Karpas-422 (cell line): ENCODE results near the gene BRME1. TPM values are rescaled to one million over a fixed set of nuclear protein-coding genes. Genes with fewer than 3 reads are reported as not detected.
A peak's percentile ranks its signal among the peaks of the same experiment; 100 is the strongest.

Source experiments
- DNase-seq: peaks from one replicate; pipeline ENCODE4 v3.0.0-alpha.2; 2015
- H2AFZ ChIP-seq: fragments of 200-600 bp; sonication (generic); 2 replicates; pipeline ENCODE4 v1.6.1; 2014; ENCODE audit warnings: antibody characterized with exemption, low read length, mixed read lengths
- H3K27ac ChIP-seq: fragments of 200-600 bp; sonication (generic); 2 replicates; pipeline ENCODE4 v1.5.1; 2014; ENCODE audit warnings: mild to moderate bottlenecking, low read length, moderate library complexity
- H3K27me3 ChIP-seq: fragments of 200-600 bp; sonication (generic); 2 replicates; pipeline ENCODE4 v1.6.1; 2014; ENCODE audit warnings: low read length, mixed read lengths
- H3K36me3 ChIP-seq: fragments of 200-600 bp; sonication (generic); 2 replicates; pipeline ENCODE4 v1.6.1; 2014; ENCODE audit warnings: low read length, mixed read lengths; ENCODE audit not compliant: insufficient read depth
- H3K4me1 ChIP-seq: fragments of 200-600 bp; sonication (generic); 2 replicates; pipeline ENCODE4 v1.6.1; 2014; ENCODE audit warnings: mild to moderate bottlenecking, low read length, mixed read lengths
- H3K4me2 ChIP-seq: fragments of 200-600 bp; sonication (generic); 2 replicates; pipeline ENCODE4 v1.6.1; 2014; ENCODE audit warnings: low read length, low read depth, mild to moderate bottlenecking; ENCODE audit not compliant: poor library complexity, severe bottlenecking
- H3K4me3 ChIP-seq: fragments of 200-600 bp; sonication (generic); 2 replicates; pipeline ENCODE4 v1.5.1; 2014; ENCODE audit warnings: mild to moderate bottlenecking, antibody characterized with exemption, low read length, mixed read lengths
- H3K79me2 ChIP-seq: fragments of 200-600 bp; sonication (generic); 2 replicates; pipeline ENCODE4 v1.6.1; 2014; ENCODE audit warnings: mild to moderate bottlenecking, low read length, mixed read lengths
- H3K9ac ChIP-seq: fragments of 200-600 bp; sonication (generic); 2 replicates; pipeline ENCODE4 v1.6.0; 2014; ENCODE audit warnings: low read length
- H3K9me2 ChIP-seq: fragments of 200-600 bp; sonication (generic), shearing (Covaris generic); replicated peaks from 2 replicates; pipeline ENCODE4 v1.6.0; 2014; ENCODE audit warnings: mild to moderate bottlenecking, low read length, moderate library complexity; ENCODE audit not compliant: insufficient read depth
- H3K9me3 ChIP-seq: fragments of 300-700, 200-600 bp; sonication (generic); 2 replicates; pipeline ENCODE4 v1.6.1; 2014; ENCODE audit warnings: low read length, mixed read lengths
- H4K20me1 ChIP-seq: fragments of 200-600 bp; sonication (generic); 2 replicates; pipeline ENCODE4 v1.6.1; 2014; ENCODE audit warnings: mild to moderate bottlenecking, antibody characterized with exemption, low read length, low read depth; ENCODE audit not compliant: insufficient read depth
- total RNA-seq: library from RNA; depleted of rRNA; stranded (reverse); fragments of >200 nt; shearing (Covaris generic); gene quantifications from 2 replicates; pipeline ENCODE4 v1.2.3, GENCODE V29; 2014; ENCODE audit warnings: low replicate concordance

The BRME1 gene
- total RNA-seq, 1 experiment from 2014 or later = not detected

DNA sequence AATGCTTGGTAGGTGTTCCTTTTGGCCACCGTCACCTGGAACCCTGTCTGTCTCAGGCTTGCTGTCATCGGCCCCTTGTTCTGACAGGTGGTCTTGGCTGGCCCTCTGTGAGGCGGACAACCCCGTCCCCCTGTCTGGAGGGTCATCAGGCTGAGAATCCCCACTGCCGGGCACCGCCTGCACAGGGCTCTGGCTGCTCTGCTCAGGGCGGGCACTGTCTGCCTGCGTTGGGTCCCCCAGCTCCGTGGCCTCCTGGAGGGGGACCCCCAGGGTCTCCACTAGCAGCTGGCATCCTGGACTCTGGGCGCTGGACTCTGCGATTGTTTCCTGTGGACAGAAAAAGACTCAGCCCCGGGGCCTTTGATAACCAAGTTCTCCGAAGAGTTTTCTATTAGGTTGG is 15.8 kb downstream of the BRME1 start:
- H2AFZ ChIP-seq = no peak overlapping the region
- no peak overlapping the region for H3K4me2 ChIP-seq
- H3K27ac ChIP-seq = no peak overlapping the region
- no peaks in the 10 kb centered on the region for H4K20me1 ChIP-seq
- no peaks in the 10 kb centered on the region for H3K9me3 ChIP-seq
- no peak overlapping the region for H3K9ac ChIP-seq
- H3K4me3 ChIP-seq = no peak overlapping the region
- H3K4me1 ChIP-seq = peaks cover 7% of the 10 kb centered on the region
- H3K27me3 ChIP-seq = no peaks in the 10 kb centered on the region
- DNase-seq = no peak
- no peaks in the 10 kb centered on the region for H3K36me3 ChIP-seq
- no peaks in the 10 kb centered on the region for H3K9me2 ChIP-seq
- no peaks in the 10 kb centered on the region for H3K79me2 ChIP-seq

DNA sequence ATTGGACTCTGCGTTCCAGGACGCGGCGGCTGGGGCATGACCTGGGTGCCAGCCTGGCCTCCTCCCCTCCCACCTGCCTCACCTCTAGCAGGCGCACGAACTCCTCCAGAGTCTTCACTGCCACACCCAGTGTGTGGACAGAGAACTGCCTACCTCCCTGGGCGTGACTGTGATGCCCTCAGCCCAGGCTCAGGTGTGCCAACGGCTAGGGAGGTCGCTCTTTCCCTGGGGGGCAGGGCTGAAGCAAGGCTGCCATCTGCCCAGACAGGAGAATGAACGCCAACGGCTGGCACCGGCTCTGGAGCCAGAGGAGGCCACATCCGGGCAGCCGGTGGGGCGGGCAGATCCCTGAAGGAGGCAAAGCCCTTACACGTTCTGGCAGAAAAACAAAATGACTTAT is 17.6 kb downstream of the BRME1 start:
- Histone ChIP-seq H3K27me3 (no peaks in the 10 kb centered on the region), H3K27ac (no peak overlapping the region), H3K9me3 (no peaks in the 10 kb centered on the region), H2AFZ (no peak overlapping the region), H3K4me1 (peaks cover 7% of the 10 kb centered on the region), H3K36me3 (no peaks in the 10 kb centered on the region), H3K4me2 (no peak overlapping the region), H3K79me2 (no peaks in the 10 kb centered on the region), H3K4me3 (no peak overlapping the region), H3K9ac (no peak overlapping the region), H3K9me2 (no peaks in the 10 kb centered on the region), H4K20me1 (no peaks in the 10 kb centered on the region)
- DNase-seq = no peak

DNA sequence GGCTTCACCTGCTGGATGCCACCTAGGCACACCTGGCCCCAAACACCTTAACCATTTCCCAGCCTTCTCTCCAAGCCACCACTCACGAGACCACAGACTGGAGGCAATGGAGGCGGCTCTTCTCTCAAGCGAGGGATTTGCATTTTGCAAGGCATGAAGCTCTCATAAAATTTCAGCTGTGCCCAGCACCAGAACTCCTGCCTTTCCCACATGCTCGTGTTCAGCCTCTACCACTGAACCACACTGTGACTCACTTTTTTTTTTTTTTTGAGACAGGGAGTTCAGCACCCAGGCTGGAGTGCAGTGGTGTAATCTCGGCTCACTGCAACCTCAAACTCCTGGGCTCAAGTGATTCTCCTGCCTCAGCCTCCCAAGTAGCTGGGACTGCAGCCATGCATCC is 18.4 kb downstream of the BRME1 start:
- Histone ChIP-seq H3K27ac (no peak overlapping the region), H3K27me3 (no peaks in the 10 kb centered on the region), H3K79me2 (no peaks in the 10 kb centered on the region), H2AFZ (no peak overlapping the region), H3K4me2 (no peak overlapping the region), H3K4me1 (peaks cover 7% of the 10 kb centered on the region), H3K9me3 (no peaks in the 10 kb centered on the region), H3K9me2 (no peaks in the 10 kb centered on the region), H3K4me3 (no peak overlapping the region), H3K9ac (no peak overlapping the region), H3K36me3 (no peaks in the 10 kb centered on the region), H4K20me1 (no peaks in the 10 kb centered on the region)
- peak; percentile 51 for DNase-seq

DNA sequence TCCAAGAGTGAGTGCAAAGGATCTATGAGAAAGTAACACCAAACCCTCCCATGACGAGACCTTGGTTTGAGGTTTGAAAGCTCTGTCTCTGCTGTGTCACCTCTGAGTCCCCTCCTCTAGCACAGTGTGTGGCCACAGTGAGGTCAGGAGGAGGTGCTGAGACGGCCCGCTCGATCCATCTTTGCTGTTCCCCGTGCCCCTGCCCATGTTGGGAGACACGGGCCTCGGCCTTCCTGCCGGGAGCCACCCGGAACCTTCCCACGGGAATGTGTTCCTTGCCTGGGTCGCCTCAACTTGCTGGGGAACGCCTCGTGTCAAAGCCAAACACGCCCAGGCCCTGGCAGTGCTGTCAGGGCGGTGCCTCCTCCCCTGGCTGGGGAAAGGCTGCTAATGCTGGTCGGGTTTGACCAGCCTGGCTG is 18.9 kb downstream of the BRME1 start:
- Histone ChIP-seq H3K27me3 (no peaks in the 10 kb centered on the region), H3K36me3 (no peaks in the 10 kb centered on the region), H3K9me2 (no peaks in the 10 kb centered on the region), H3K4me2 (no peak overlapping the region), H3K4me3 (no peak overlapping the region), H4K20me1 (no peaks in the 10 kb centered on the region), H3K9ac (no peak overlapping the region), H3K9me3 (no peaks in the 10 kb centered on the region), H3K4me1 (peaks cover 7% of the 10 kb centered on the region), H3K79me2 (no peaks in the 10 kb centered on the region), H3K27ac (no peak overlapping the region), H2AFZ (no peak overlapping the region)
- no peak for DNase-seq

DNA sequence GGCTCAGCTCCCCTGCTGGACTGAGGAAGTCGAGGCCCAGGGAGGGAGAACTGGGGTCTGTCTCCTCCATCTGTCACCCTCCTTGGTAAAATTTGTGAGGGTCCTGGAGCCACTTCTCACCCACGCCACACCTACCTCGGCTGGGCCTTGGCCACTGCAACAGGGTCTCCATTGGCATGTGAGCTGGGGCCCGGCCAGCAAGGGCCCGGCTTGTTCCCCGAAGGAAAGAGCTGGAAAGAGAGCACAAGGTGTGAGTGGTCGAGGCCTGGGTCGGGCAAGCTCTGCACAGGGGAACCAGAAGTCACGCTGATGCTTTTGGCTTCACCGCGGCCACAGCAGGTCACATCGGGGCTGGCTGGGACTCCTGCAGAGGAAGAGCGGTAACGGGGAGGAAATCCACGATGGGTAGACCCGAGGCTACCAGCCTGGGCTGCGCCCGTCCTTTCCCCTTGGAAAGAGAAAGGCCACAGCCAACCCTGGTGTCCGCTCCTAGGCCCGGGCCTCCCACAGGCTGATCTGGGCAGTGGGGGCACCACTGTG is 20.0 kb downstream of the BRME1 start:
- no peak for DNase-seq
- no peak overlapping the region for H3K4me3 ChIP-seq
- no peaks in the 10 kb centered on the region for H3K9me3 ChIP-seq
- no peak overlapping the region for H3K4me2 ChIP-seq
- H2AFZ ChIP-seq = no peak overlapping the region
- H3K27me3 ChIP-seq = no peaks in the 10 kb centered on the region
- no peaks in the 10 kb centered on the region for H3K9me2 ChIP-seq
- H3K27ac ChIP-seq = no peak overlapping the region
- no peak overlapping the region for H3K9ac ChIP-seq
- H4K20me1 ChIP-seq = no peaks in the 10 kb centered on the region
- H3K79me2 ChIP-seq = no peaks in the 10 kb centered on the region
- no peaks in the 10 kb centered on the region for H3K36me3 ChIP-seq
- H3K4me1 ChIP-seq = peaks cover 7% of the 10 kb centered on the region

DNA sequence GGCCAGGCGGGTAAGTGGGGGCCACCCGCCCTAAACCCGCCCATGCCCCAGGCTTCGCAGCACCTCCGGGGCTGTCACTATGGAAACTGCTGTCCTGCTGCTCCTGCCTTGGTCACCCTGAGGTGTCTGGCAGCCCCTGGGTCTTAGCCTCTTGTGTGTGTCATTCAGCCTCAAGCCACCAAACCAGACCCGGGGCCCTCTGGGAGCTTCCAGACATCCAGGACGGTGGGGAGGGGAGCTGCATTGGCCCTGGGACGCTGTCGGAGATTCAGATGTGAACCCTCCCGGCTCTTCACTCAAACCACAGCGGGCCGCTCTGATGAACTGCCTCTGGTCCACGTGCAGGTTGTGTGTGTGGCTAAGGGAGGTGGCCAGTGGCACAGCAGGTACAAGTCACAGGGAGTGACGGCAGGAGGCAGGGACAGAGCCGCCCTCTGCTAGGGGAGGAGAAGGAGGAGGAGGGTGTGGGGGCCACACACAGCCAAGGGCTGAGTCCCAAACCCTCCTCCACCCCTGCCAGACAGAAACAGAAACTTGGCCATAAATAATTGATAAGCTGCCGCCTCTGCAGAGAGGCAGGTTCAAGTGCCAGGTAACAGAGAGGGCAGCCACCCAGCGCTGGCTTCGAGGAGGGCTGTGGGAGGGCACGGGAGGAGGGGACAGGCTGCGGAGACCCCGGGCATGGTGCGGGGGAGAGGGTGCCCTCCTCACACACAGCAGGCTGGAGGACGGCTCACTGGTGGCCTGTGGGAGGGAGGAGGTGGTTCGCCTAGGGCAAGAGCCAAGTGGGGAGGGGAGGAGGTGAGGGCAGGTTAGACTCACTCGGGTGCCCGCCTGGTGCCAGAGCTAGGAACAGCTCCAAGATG is 21.0 kb downstream of the BRME1 start:
- Histone ChIP-seq H3K9me2 (no peaks in the 10 kb centered on the region), H3K27ac (no peak overlapping the region), H3K4me1 (peaks cover 12% of the 10 kb centered on the region), H3K9me3 (no peaks in the 10 kb centered on the region), H3K4me3 (no peak overlapping the region), H3K27me3 (no peaks in the 10 kb centered on the region), H3K4me2 (no peak overlapping the region), H3K9ac (no peak overlapping the region), H3K79me2 (no peaks in the 10 kb centered on the region), H3K36me3 (no peaks in the 10 kb centered on the region), H4K20me1 (no peaks in the 10 kb centered on the region), H2AFZ (no peak overlapping the region)
- DNase-seq = no peak

DNA sequence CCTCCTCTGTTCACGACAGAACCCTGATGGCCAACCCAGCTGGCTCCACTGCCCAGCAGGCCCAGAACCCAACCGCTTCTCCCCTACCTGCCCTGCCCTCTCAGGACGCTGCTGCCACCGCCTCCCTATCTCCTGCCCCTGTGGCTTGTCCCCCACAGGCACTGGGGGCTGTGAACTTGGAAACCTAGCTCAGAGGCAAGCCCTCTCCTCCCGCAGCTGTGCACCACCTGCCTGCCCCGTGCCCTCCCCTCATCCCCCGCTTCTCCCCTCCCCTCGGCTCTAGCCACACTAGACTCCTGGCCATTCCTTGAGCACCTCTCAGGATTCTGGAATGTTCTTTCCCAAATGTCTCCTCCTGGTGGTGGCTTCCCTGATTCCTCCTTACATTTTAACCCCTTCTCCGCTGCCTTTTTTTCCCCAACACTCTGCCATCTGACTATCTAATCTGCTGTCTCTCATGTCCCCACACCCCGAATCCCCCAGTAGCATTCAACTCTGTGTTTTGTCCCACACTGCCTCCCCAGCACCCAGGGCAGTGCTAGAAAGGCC is 22.3 kb downstream of the BRME1 start:
- Histone ChIP-seq H3K27ac (no peak overlapping the region), H3K9me2 (no peaks in the 10 kb centered on the region), H3K27me3 (no peaks in the 10 kb centered on the region), H3K4me3 (no peak overlapping the region), H3K79me2 (no peaks in the 10 kb centered on the region), H3K9me3 (no peaks in the 10 kb centered on the region), H3K9ac (no peak overlapping the region), H3K4me2 (no peak overlapping the region), H3K36me3 (no peaks in the 10 kb centered on the region), H3K4me1 (peaks cover 12% of the 10 kb centered on the region), H2AFZ (no peak overlapping the region), H4K20me1 (no peaks in the 10 kb centered on the region)
- no peak for DNase-seq

DNA sequence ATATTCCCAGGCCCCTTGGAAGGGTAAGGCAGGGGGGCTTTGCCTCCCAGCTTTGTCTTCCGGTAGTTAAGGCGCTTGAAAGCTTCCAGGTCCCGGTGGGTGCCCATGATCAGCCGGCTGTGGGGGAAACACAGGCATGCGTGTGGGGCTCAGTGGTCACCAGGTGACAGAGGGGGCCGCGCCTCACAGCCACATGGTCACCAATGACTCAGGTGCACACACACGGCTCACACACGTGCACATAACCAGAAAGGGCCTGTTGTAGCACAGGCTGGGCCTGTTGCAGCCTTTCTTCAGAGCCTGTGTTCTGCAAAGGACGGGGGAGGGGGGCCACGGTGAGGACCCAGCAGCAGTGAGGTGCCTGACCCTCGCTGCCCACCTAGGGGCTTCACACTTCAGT is 23.1 kb downstream of the BRME1 start:
- Histone ChIP-seq H3K4me1 (peaks cover 12% of the 10 kb centered on the region), H3K4me2 (no peak overlapping the region)
- DNase-seq = no peak

More for the DNA sequence above, 23.1 kb downstream of the BRME1 start:
- no peaks in the 10 kb centered on the region for H3K79me2 ChIP-seq
- H3K27ac ChIP-seq = no peak overlapping the region
- no peaks in the 10 kb centered on the region for H3K36me3 ChIP-seq
- no peaks in the 10 kb centered on the region for H3K27me3 ChIP-seq
- no peaks in the 10 kb centered on the region for H4K20me1 ChIP-seq
- no peak overlapping the region for H3K4me3 ChIP-seq
- H3K9me2 ChIP-seq = no peaks in the 10 kb centered on the region
- no peaks in the 10 kb centered on the region for H3K9me3 ChIP-seq
- H3K9ac ChIP-seq = no peak overlapping the region
- H2AFZ ChIP-seq = no peak overlapping the region
